NOMO-1 treated with DMSO at 0.1 percent for 48 hours (cell line): Measurements from ENCODE around the gene FAM199X.
"Not testable (repeated sequence)": the region's sequence is repeated elsewhere in the genome, so short reads cannot be mapped to it uniquely, and the experiment has no call there.

Source experiments
- DNase-seq: peaks from one replicate; lab custom pipeline; 2025; ENCODE audit not compliant: unreplicated experiment; lab: John Stamatoyannopoulos, UW

The FAM199X gene

DNA sequence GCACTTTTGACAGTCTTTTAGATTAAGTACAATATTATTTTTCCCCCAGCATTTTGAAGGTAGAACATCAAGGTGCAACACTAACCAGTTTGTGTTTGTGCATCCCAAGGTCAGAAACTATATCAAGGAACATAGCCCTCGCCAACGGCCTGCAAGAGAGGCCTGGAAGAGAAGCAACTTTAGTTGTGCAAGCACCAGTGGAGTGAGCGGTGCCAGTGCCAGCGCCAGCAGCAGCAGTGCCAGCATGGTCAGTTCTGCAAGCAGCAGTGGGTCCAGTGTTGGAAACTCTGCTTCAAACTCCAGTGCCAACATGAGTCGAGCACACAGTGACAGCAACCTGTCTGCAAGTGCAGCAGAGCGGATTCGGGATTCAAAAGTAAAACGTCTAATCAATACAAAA, 21.7 kb downstream of the FAM199X start:
- no peak for DNase-seq

DNA sequence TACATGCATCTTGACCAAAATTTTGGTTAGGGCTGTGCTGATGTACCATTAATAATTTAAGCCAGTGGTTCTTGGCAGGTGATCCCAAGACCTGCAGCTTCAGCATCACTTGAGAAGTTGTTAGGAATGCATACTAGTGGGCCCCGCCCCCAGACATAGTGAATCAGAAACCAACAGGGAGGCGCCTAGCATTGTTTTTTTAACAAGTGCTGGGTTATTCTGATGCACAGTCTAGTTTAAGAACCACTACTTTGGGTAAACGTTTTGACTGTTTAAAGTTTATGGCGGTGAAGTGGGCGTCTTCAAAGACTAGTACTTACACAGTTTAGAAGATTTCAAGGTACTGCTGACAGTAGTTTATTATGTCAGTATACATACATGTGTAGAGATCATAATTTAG, 23.6 kb downstream of the FAM199X start:
- DNase-seq, result no peak

DNA sequence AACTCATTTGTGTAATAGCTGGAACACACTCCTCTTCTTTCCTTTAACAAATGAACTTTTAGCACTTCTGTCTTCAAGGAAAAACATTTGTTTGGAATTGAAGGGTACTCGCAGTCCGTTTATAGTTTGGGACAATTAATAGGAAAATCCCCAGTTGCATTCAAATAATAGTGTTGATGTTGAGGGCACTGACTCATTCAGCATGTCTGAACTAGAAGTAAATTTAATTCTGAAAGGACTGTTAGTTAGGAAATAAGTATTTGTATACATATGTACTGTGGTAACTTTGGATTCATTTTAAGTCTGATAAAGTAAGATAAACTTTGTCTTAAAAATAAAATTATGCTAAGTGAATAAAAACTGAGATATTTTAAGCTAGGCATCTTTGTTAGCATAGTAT, 27.2 kb downstream of the FAM199X start:
- DNase-seq, result no peak

DNA sequence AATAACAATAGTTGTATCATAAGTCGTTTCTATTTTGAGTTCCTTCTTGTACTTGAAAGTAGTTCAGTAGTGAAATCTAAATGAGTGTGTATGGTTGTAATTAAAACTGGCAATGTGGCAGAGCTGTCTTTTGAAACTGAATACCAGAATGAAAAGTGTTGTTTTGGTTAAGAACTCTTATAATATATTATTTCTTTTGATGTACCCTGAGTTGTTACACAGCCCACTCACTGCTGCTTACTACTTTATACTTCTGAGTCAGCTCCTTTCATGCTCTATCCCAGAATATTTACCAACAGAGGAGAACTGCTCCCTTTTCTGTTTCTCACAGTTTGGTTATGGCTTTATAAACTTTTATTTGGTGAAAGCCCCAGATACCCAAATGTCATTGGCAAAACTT, 28.8 kb downstream of the FAM199X start:
- DNase-seq, result no peak

DNA sequence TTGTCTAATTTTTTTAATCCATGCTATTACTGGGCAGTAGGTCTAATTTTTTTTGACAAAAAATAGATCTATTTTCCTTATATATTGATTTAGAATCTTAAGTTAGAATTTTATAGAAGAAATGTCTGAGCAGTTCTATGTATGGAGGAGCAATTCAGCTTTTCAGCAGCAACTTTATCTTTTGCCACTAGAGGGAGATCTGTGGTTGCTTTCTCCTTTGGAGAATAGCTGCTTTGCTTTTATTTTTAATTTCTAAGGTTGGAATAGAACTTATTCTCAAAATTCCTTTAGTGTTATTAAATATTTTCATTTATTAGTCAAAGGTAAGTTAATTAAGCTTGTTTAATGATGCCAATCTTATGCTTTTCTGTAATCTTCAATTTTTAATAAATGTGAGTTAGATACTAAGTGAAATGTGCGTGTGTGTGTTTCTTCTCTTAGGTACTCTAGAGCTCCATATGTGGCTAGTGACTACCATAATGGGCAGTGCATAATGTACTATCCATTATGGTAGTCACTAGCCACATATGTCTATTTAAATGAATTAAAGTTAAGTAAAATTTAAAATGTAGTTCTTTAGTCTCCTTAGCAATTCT, 29.3 kb downstream of the FAM199X start:
- no peak for DNase-seq

DNA sequence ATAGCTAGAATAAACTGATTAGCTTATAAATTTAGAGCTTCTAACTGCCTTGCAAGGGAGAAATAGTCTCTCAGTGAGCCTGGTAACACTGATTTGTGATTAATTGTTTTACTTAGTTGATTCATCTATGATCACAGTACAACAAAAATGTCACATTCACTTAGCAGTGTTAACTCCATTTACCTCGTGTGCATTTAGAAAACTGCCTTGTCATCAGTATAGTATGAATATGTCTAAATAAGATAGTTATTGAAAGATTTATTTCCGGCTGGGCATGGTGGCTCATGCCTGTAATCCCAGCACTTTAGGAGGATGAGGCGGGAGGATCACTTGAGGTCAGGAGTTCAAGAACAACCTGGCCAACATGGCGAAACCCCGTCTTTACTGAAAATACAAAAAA, 39.3 kb downstream of the FAM199X start:
- no peak for DNase-seq

DNA sequence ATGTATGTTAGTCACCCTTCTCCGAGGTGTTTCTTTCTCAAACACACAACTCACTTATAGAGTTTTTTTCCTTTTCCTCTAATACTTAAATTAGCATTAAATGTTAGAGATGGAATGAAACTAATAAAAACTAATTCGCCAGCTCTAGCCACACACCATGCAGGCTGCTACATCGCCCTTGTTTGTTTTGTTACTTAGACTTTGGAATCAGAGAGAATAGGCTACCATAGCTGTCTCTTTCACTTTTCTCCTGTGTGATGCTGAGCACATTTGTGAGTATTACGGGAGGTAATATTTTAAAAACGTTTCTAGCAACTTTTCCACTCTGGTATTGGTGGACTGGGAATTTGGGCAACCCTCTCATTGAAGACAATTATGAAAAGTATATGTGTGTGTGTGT, 44.9 kb downstream of the FAM199X start:
- no peak for DNase-seq

DNA sequence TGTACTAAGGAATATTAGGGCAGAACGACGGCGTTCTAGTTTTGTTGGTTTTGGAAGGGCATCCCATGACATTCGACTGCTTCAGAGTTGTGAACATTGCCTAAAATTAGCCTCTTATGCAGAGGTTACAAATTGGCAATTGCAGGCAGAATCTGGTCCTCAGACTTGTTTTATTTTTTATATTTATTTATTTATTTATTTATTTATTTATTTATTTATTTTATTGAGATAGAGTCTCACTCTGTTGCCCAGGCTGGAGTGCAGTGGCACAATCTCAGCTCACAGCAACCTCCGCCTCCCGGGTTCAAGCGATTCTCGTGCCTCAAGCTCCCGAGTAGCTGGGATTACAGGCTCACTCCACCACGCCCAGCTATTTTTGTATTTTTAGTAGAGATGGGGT, 63.8 kb downstream of the FAM199X start:
- DNase-seq, result not testable (repeated sequence)
